Subcutaneous adipose tissue (tissue), 4 donors: ENCODE measurements around the gene GEMIN8. TPM values are rescaled to one million over a fixed set of nuclear protein-coding genes. Genes with fewer than 3 reads are reported as not detected.

ENCODE experiments used
- total RNA-seq, 4 donors: library from RNA; depleted of rRNA; stranded (reverse); fragments of >200 nt; gene quantifications; one replicate each; pipeline ENCODE4 v1.1.0, GENCODE V29; 2016
- TF ChIP-seq, protein P1 (sequence below): fragments of 450-650 bp; IDR thresholded peaks from one replicate; pipeline ENCODE4 v1.5.1; 2016; ENCODE audit warnings: low read depth, mild to moderate bottlenecking, control low read depth, antibody characterized with exemption, moderate library complexity

The GEMIN8 gene
- total RNA-seq, 4 donors from 2014 or later = 13.2 to 28.7 (median 22.5) TPM

DNA sequence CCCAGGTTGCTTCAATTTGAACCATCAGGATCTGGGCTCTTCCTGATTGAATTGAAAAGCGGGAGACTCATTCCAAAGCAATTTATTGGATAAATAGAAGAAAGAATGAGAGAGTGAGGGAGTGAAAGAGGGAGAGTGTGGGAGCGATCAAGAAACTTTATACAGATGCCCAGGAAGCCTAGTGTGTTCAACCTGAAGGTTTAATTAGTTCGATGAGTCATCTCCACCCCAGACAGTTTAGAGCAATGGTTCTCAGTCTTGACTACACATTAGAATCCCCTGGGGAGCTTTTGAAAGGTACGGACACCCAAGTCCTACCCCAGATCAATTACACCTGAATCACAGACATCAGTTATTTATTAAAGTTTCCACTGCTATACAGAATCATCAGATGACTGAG lies 61.5 kb downstream of the GEMIN8 start:
- TF ChIP-seq, protein P1, sequence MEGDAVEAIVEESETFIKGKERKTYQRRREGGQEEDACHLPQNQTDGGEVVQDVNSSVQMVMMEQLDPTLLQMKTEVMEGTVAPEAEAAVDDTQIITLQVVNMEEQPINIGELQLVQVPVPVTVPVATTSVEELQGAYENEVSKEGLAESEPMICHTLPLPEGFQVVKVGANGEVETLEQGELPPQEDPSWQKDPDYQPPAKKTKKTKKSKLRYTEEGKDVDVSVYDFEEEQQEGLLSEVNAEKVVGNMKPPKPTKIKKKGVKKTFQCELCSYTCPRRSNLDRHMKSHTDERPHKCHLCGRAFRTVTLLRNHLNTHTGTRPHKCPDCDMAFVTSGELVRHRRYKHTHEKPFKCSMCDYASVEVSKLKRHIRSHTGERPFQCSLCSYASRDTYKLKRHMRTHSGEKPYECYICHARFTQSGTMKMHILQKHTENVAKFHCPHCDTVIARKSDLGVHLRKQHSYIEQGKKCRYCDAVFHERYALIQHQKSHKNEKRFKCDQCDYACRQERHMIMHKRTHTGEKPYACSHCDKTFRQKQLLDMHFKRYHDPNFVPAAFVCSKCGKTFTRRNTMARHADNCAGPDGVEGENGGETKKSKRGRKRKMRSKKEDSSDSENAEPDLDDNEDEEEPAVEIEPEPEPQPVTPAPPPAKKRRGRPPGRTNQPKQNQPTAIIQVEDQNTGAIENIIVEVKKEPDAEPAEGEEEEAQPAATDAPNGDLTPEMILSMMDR = no peak

DNA sequence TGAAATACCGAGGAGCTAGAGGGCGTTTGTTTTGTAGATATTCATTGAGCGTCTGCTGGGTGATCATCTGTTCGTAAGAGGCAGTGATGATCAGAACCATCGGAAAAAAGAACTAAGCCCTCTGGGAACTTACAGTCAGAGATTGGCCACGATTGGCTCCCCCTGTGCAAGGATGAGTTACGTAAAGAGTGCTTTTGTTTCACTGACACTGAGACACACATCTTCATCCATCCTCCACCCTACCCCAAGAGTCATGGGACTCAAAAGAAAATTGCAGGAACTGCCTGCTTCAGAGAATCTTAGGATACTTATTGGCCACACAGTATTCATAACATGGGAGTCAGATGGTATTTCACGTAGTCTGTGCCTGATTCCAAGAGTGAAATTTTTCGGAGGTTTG lies 62.1 kb downstream of the GEMIN8 start:
- TF ChIP-seq, protein P1 = no peak

DNA sequence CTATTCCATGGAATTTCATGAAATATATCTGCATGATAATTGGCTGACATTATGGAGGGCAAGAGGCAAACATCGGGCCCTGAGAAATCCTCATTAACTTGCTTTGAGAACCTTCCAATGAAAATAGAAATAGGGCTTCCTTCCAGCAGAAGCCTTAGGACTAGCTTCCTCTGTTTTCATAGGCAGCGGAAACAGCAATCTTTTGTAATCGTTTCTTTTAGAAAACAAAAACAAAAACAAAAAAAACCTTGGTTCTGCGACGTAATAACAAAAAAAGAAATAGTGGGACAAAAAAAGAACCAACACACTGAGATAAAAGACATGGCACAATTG lies 62.9 kb downstream of the GEMIN8 start:
- TF ChIP-seq, protein P1 = no peak

DNA sequence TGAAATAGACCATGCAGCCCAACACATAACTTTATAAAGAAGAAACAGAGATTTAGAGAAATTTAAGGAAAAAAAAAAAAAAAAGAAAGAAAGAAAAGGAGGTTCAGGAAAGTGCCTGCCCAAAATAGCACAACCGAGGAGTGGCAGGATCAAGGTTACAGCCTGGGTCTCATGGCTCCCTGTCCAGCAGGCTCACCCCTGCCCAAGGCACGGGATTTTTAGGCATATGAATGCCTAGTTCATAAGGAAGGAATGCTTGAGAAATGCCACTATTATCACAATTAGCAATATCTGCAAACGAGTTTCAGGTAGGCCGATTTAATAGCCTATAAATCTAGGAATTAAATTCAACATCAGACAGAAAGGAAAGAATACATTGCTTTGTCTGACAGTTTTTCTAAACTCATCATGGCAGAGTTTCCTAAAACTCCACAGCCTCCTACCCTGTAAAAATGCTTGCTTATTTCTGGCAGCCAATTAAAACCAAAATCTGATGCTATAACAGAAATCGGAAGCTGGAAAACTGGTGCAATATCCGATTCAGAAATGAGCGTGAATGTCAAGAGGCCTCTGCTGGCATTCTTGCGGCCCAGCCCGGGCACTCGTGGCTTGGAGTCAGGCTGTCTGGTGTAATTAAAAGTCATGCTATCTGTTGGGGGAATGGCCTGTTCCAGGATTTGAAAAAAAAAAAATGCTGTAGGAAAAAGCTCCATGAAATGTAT lies 63.5 kb downstream of the GEMIN8 start:
- TF ChIP-seq, protein P1 = no peak

DNA sequence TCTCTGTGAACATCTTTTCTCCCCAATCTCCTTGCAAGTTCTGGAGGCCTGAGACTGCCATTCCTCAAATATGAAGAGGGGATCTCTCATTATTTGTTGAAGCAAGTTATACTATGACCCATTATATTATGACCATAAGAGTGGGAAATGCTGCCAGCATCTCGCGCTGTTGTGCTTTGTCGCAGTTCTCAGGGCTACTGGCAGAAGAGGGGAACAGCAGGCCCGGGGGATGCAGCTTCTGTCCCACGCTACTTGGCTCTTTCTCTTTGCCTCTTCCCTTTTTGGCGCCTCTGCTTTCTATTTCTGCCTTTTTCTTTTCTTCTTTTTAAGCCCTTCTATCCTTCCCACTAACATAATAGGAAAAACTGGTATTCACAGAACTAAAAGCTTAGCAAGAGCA lies 64.2 kb downstream of the GEMIN8 start:
- TF ChIP-seq, protein P1 = no peak

DNA sequence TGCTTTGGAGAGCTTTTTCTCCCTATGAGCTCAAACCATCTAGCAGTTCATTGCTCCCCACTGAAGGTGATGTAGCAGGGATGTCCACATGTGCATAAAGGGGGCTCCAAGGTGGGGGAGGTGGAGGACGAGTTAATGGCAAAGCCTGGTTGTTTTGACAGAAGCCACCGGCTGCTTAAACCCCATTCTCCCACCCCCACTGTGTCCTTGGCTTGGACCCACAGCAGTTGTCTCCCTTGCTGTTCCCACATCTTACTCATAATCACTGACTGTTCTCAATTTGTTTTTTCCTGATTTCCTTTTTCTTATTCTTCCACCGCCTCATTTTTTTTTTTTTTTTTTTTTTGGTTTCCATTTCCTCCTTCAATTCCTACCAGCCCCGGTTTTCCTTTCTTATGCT lies 72.7 kb downstream of the GEMIN8 start:
- TF ChIP-seq, protein P1 = no peak

Other genes starting within 250 kb of the GEMIN8 start
- gene GPM6B, start 212.8 kb downstream of the GEMIN8 start, total RNA-seq = 1 to 10 TPM; 3.7 to 9.7 (median 8.3) TPM